ENCODE data around the gene PRTN3. TPM values are rescaled to one million over a fixed set of nuclear protein-coding genes. Genes with fewer than 3 reads are reported as not detected.
"Not testable (repeated sequence)": the region's sequence is repeated elsewhere in the genome, so short reads cannot be mapped to it uniquely, and the experiment has no call there.

PRTN3 gene
- polyA plus RNA-seq, 1 experiment, result not detected

GRCh38 chr19:829129-829758 is 11.6 kb upstream of the PRTN3 start:
- H3K27ac ChIP-seq (ENCODE audit: low read depth, low read length), result no peak overlapping the region
- no peak for DNase-seq (ENCODE audit: low read depth, low spot score)
- ChIA-PET CTCF (no interaction called here), POLR2A (no interaction called here)
- H3K27me3 ChIP-seq (ENCODE audit: control insufficient read depth, insufficient read depth, low read length), result no peaks in the 10 kb centered on the region
- peaks cover 5% of the 10 kb centered on the region; the same call in 1 of the 2 replicates for H3K9me3 ChIP-seq (ENCODE audit: control insufficient read depth, insufficient read depth, low read length)
- no peak overlapping the region for H3K4me3 ChIP-seq (ENCODE audit: low read depth, low read length)
- TF ChIP-seq CTCF (IDR thresholded peaks at IDR 0.05; ENCODE audit: low read depth, low read length), result no peak

GRCh38 chr19:831407-832369 is 9.1 kb upstream of the PRTN3 start:
- Histone ChIP-seq H3K4me3 (ENCODE audit: low read depth, low read length) (no peak overlapping the region), H3K9me3 (ENCODE audit: control insufficient read depth, insufficient read depth, low read length) (no peaks in the 10 kb centered on the region; the same call in 1 of the 2 replicates), H3K27ac (ENCODE audit: low read depth, low read length) (no peak overlapping the region), H3K27me3 (ENCODE audit: control insufficient read depth, insufficient read depth, low read length) (peaks cover 10% of the 10 kb centered on the region)
- ChIA-PET POLR2A (interaction anchor here (0.6 to 0.8 kb wide), 3 partner anchors 12 to 72 kb away, joined by 3 to 5 read pairs (median 3); no protein-coding TSS in a partner anchor), CTCF (no interaction called here)
- no peak for DNase-seq (ENCODE audit: low read depth, low spot score)
- TF ChIP-seq CTCF (IDR thresholded peaks at IDR 0.05; ENCODE audit: low read depth, low read length), result no peak

- no peak for DNase-seq (ENCODE audit: low read depth, low spot score)
- Histone ChIP-seq H3K27ac (ENCODE audit: low read depth, low read length) (no peak overlapping the region), H3K27me3 (ENCODE audit: control insufficient read depth, insufficient read depth, low read length) (peaks cover 13% of the 10 kb centered on the region), H3K4me3 (ENCODE audit: low read depth, low read length) (no peak overlapping the region), H3K9me3 (ENCODE audit: control insufficient read depth, insufficient read depth, low read length) (no peaks in the 10 kb centered on the region; the same call in 1 of the 2 replicates)
- POLR2A ChIA-PET, result no interaction called here
- TF ChIP-seq CTCF (IDR thresholded peaks at IDR 0.05; ENCODE audit: low read depth, low read length), result no peak
- CTCF ChIA-PET, result no interaction called here
These were observed 6.6 kb upstream of the PRTN3 start for GRCh38 chr19:834216-834615.

GRCh38 chr19:835210-835810 is 5.5 kb upstream of the PRTN3 start:
- TF ChIP-seq CTCF (IDR thresholded peaks at IDR 0.05; ENCODE audit: low read depth, low read length), result no peak
- POLR2A ChIA-PET, result interaction anchor here (0.5 kb wide), 1 partner anchor 32 kb away, joined by 4 read pairs; no protein-coding TSS in a partner anchor
- peaks cover 13% of the 10 kb centered on the region for H3K27me3 ChIP-seq (ENCODE audit: control insufficient read depth, insufficient read depth, low read length)
- H3K27ac ChIP-seq (ENCODE audit: low read depth, low read length), result no peak overlapping the region
- H3K9me3 ChIP-seq (ENCODE audit: control insufficient read depth, insufficient read depth, low read length), result no peaks in the 10 kb centered on the region; the same call in 1 of the 2 replicates
- CTCF ChIA-PET, result no interaction called here
- no peak for DNase-seq (ENCODE audit: low read depth, low spot score)
- no peak overlapping the region for H3K4me3 ChIP-seq (ENCODE audit: low read depth, low read length)

GRCh38 chr19:842802-843179 is 2.0 kb downstream of the PRTN3 start:
- H3K4me3 ChIP-seq (ENCODE audit: low read depth, low read length); DNase-seq (ENCODE audit: low read depth, low spot score); H3K27ac ChIP-seq (ENCODE audit: low read depth, low read length); POLR2A ChIA-PET; H3K9me3 ChIP-seq (ENCODE audit: control insufficient read depth, insufficient read depth, low read length): not testable (repeated sequence)
- CTCF ChIA-PET, result interaction anchor here (0.6 kb wide), 1 partner anchor 158 kb away, joined by 7 read pairs; the partner anchor contains the start of gene GRIN3B
- peaks cover 20% of the 10 kb centered on the region for H3K27me3 ChIP-seq (ENCODE audit: control insufficient read depth, insufficient read depth, low read length)

Data from AG04450 (cell line).